ENCODE measurements around the gene ATG12. TPM values are rescaled to one million over a fixed set of nuclear protein-coding genes. Genes with fewer than 3 reads are reported as not detected.

The ATG12 gene
- total and polyA plus RNA-seq, 2 of the 13 experiments (the other 11 are each of a cell fraction or from before 2014, with no cell fraction given) = 46.4 to 58.1 TPM

- TF ChIP-seq PBX3 (CRISPR knock-in tag; IDR thresholded peaks at IDR 0.05; ENCODE audit: borderline replicate concordance) (no peak), ZFAT (CRISPR knock-in tag; conservative IDR thresholded peaks at IDR 0.05) (0 out of 2 replicates have a peak, but pooled peaks have one; percentile 48), KLF13 (CRISPR knock-in tag; IDR thresholded peaks at IDR 0.05) (no peak), ZNF501 (CRISPR knock-in tag; IDR thresholded peaks at IDR 0.05) (peak; percentile 83), HOXA9 (CRISPR knock-in tag; IDR thresholded peaks at IDR 0.05; ENCODE audit: borderline replicate concordance) (peak; percentile 94), FOXK2 (IDR thresholded peaks at IDR 0.05) (peak; percentile 77), NRL (CRISPR knock-in tag; IDR thresholded peaks at IDR 0.05; ENCODE audit: borderline replicate concordance) (peak; percentile 55), ZNF883 (CRISPR knock-in tag; IDR thresholded peaks at IDR 0.05; ENCODE audit: not compliant biosample characterization) (peak; percentile 80), FOXA3 (CRISPR knock-in tag; IDR thresholded peaks at IDR 0.05) (peak; percentile 59), TFE3 (CRISPR knock-in tag; IDR thresholded peaks at IDR 0.05) (peak; percentile 91), CCAR2 (optimal IDR thresholded peaks at IDR 0.05; ENCODE audit: low read depth, low read length) (no peak), ZBTB39 (CRISPR knock-in tag; IDR thresholded peaks at IDR 0.05) (peak; percentile 79; the same call in 1 of the 2 replicates), KAT2B (IDR thresholded peaks at IDR 0.05; ENCODE audit: borderline replicate concordance, low read depth, low read length) (no peak), HMG20B (CRISPR knock-in tag; conservative IDR thresholded peaks at IDR 0.05) (peak; percentile 42; the same call in 1 of the 2 replicates), ZNF710 (CRISPR knock-in tag; IDR thresholded peaks at IDR 0.05; ENCODE audit: borderline replicate concordance) (peak; percentile 38; the same call in 1 of the 2 replicates), ZSCAN9 (CRISPR knock-in tag; IDR thresholded peaks at IDR 0.05; ENCODE audit: borderline replicate concordance) (peak; percentile 95), ZNF619 (CRISPR knock-in tag; IDR thresholded peaks at IDR 0.05) (no peak; the same call in 1 of the 2 replicates), CENPBD1 (CRISPR knock-in tag; IDR thresholded peaks at IDR 0.05; ENCODE audit: borderline replicate concordance, low read depth) (no peak; the same call in 1 of the 2 replicates), NFYB (CRISPR knock-in tag; IDR thresholded peaks at IDR 0.05) (peak; percentile 20; the same call in 1 of the 2 replicates), TP53 (CRISPR knock-in tag; conservative IDR thresholded peaks at IDR 0.05) (0 out of 2 replicates have a peak, but pooled peaks have one; percentile 34), ZFY (CRISPR knock-in tag; IDR thresholded peaks at IDR 0.05) (peak; percentile 95), POLR2G (IDR thresholded peaks at IDR 0.05; ENCODE audit: low read depth, low read length) (peak; percentile 93)
Measured at GRCh38 chr5:115841382-115842088, at the start of gene ATG12, which contains the start of gene AP3S1 (continued).

Data from HepG2 (cell line).